H9 (cell line): Measurements from ENCODE around the gene AK5. TPM values are rescaled to one million over a fixed set of nuclear protein-coding genes. Genes with fewer than 3 reads are reported as not detected.

Experiments used
- DNase-seq: peaks from one replicate; pipeline ENCODE4 v3.0.0-alpha.2; 2017
- H2AFZ ChIP-seq: one replicate; pipeline ENCODE4 v1.6.1; 2013; ENCODE audit warnings: mild to moderate bottlenecking, low read length, control low read depth, moderate library complexity
- H2AK5ac ChIP-seq: 2 replicates; pipeline ENCODE4 v1.6.1; 2013; ENCODE audit warnings: low read length, control low read depth, mixed read lengths; ENCODE audit not compliant: insufficient read length
- H2BK120ac ChIP-seq: one replicate; pipeline ENCODE4 v1.6.1; 2013; ENCODE audit warnings: low read depth, mild to moderate bottlenecking, low read length, control low read depth, inconsistent platforms; ENCODE audit not compliant: poor library complexity, severe bottlenecking
- H2BK12ac ChIP-seq: 2 replicates; pipeline ENCODE4 v1.6.1; 2013; ENCODE audit warnings: low read length, control low read depth, mixed read lengths, low read depth; ENCODE audit not compliant: insufficient read length
- H2BK15ac ChIP-seq: 2 replicates; pipeline ENCODE4 v1.6.1; 2013; ENCODE audit warnings: low read depth, low read length, control low read depth
- H2BK20ac ChIP-seq: one replicate; pipeline ENCODE4 v1.6.1; 2013; ENCODE audit warnings: low read depth, mild to moderate bottlenecking, low read length, control low read depth, inconsistent platforms; ENCODE audit not compliant: poor library complexity, severe bottlenecking
- H2BK5ac ChIP-seq: 2 replicates; pipeline ENCODE4 v1.6.1; 2013; ENCODE audit warnings: low read length, control low read depth, mixed read lengths; ENCODE audit not compliant: insufficient read length
- H3K14ac ChIP-seq: 2 replicates; pipeline ENCODE4 v1.6.1; 2013; ENCODE audit warnings: low read length, control low read depth; ENCODE audit not compliant: insufficient read depth
- H3K18ac ChIP-seq: 2 replicates; pipeline ENCODE4 v1.6.1; 2013; ENCODE audit warnings: low read depth, mild to moderate bottlenecking, mixed read lengths, low read length, control low read depth; ENCODE audit not compliant: insufficient read length
- H3K23ac ChIP-seq: 2 replicates; pipeline ENCODE4 v1.6.1; 2013; ENCODE audit warnings: low read length, control low read depth, mixed read lengths, low read depth; ENCODE audit not compliant: insufficient read length
- H3K23me2 ChIP-seq: 2 replicates; pipeline ENCODE4 v1.6.1; 2013; ENCODE audit warnings: low read depth, mild to moderate bottlenecking, mixed read lengths, low read length, control low read depth; ENCODE audit not compliant: insufficient read length, poor library complexity, severe bottlenecking
- H3K27ac ChIP-seq: 2 replicates; pipeline ENCODE4 v1.5.1; 2013; ENCODE audit warnings: low read length, control low read depth, mixed read lengths, low read depth; ENCODE audit not compliant: insufficient read length
- H3K27me3 ChIP-seq: 2 replicates; pipeline ENCODE4 v1.6.1; 2013; ENCODE audit warnings: low read length, control low read depth, inconsistent platforms; ENCODE audit not compliant: insufficient read depth
- H3K4ac ChIP-seq: 2 replicates; pipeline ENCODE4 v1.6.1; 2013; ENCODE audit warnings: low read depth, mild to moderate bottlenecking, control low read depth, inconsistent platforms, low read length, moderate library complexity
- H3K4me1 ChIP-seq: 2 replicates; pipeline ENCODE4 v1.6.1; 2013; ENCODE audit warnings: low read length, control low read depth, inconsistent platforms; ENCODE audit not compliant: insufficient read depth
- H3K4me2 ChIP-seq: 2 replicates; pipeline ENCODE4 v1.6.1; 2013; ENCODE audit warnings: low read length, control low read depth, mixed read lengths; ENCODE audit not compliant: insufficient read length, insufficient read depth
- H3K56ac ChIP-seq: 2 replicates; pipeline ENCODE4 v1.6.1; 2013; ENCODE audit warnings: low read depth, mild to moderate bottlenecking, mixed read lengths, low read length, control low read depth; ENCODE audit not compliant: insufficient read length
- H3K79me1 ChIP-seq: 2 replicates; pipeline ENCODE4 v1.6.1; 2013; ENCODE audit warnings: low read depth, mild to moderate bottlenecking, moderate library complexity, low read length, control low read depth, inconsistent platforms; ENCODE audit not compliant: insufficient read depth, poor library complexity, severe bottlenecking
- H3K79me2 ChIP-seq: 2 replicates; pipeline ENCODE4 v1.6.1; 2013; ENCODE audit warnings: low read length, control low read depth, inconsistent platforms; ENCODE audit not compliant: insufficient read depth
- H3K9ac ChIP-seq: 2 replicates; pipeline ENCODE4 v1.6.1; 2013; ENCODE audit warnings: low read length, control low read depth, mixed read lengths; ENCODE audit not compliant: insufficient read length; ENCODE audit errors: extremely low read depth
- H3K9me3 ChIP-seq: one replicate; pipeline ENCODE4 v1.6.1; 2013; ENCODE audit warnings: low read depth, low read length, inconsistent platforms; ENCODE audit not compliant: control insufficient read depth
- H3T11ph ChIP-seq: one replicate; pipeline ENCODE4 v1.6.1; 2013; ENCODE audit warnings: mild to moderate bottlenecking, low read length, control low read depth, inconsistent platforms
- H4K20me1 ChIP-seq: one replicate; pipeline ENCODE4 v1.6.1; 2013; ENCODE audit not compliant: control insufficient read depth, insufficient read length, insufficient read depth
- H4K5ac ChIP-seq: 2 replicates; pipeline ENCODE4 v1.6.1; 2013; ENCODE audit warnings: low read depth, mild to moderate bottlenecking, mixed read lengths, low read length, control low read depth; ENCODE audit not compliant: insufficient read length
- H4K8ac ChIP-seq: replicated peaks from 2 replicates; pipeline ENCODE4 v1.6.1; 2013; ENCODE audit warnings: low read length, control low read depth, mixed read lengths, low read depth; ENCODE audit not compliant: insufficient read length
- H4K91ac ChIP-seq: 2 replicates; pipeline ENCODE4 v1.6.1; 2013; ENCODE audit warnings: low read depth, mild to moderate bottlenecking, moderate library complexity, mixed read lengths, low read length, control low read depth; ENCODE audit not compliant: insufficient read length
- H3K27ac Mint-ChIP-seq, 3 experiments: 2 replicates in 2 of 3; 3 replicates in 1 of 3; pipeline ENCODE4 v1.8.0; 2020 to 2021; ENCODE audit warnings: mixed read lengths in 3 of 3, mild to moderate bottlenecking in 1 of 3, moderate library complexity in 1 of 3
- H3K27me3 Mint-ChIP-seq: 2 replicates; pipeline ENCODE4 v1.8.0; 2021; ENCODE audit warnings: low read depth, mild to moderate bottlenecking, moderate library complexity, mixed read lengths
- H3K36me3 Mint-ChIP-seq, 3 experiments: 2 replicates in 2 of 3; 3 replicates in 1 of 3; pipeline ENCODE4 v1.8.0; 2020 to 2021; ENCODE audit warnings: low read depth in 3 of 3, mixed read lengths in 3 of 3; ENCODE audit not compliant: insufficient read depth in 1 of 3
- H3K4me1 Mint-ChIP-seq, 2 experiments: 2 replicates each; pipeline ENCODE4 v1.8.0; 2020; ENCODE audit warnings: mixed read lengths in 2 of 2
- H3K4me3 Mint-ChIP-seq, 2 experiments: 2 replicates in 1 of 2; 3 replicates in 1 of 2; pipeline ENCODE4 v1.8.0; 2020 to 2021; ENCODE audit warnings: mild to moderate bottlenecking in 2 of 2, mixed read lengths in 2 of 2, moderate library complexity in 1 of 2
- H3K9me3 Mint-ChIP-seq, 2 experiments: 2 replicates in 1 of 2; 3 replicates in 1 of 2; pipeline ENCODE4 v1.8.0; 2020; ENCODE audit warnings: mild to moderate bottlenecking in 2 of 2, mixed read lengths in 2 of 2, moderate library complexity in 1 of 2
- CTCF ChIP-seq: fragments of 200-600 bp; sonication (generic); conservative IDR thresholded peaks from 3 replicates; pipeline ENCODE4 v1.8.0; 2021; ENCODE audit warnings: antibody characterized with exemption, mild to moderate bottlenecking
- WGBS: extraction: QIAGEN DNeasy Blood & Tissue Kit; methylation state at CpG from one replicate; pipeline ENCODE4 v1.1.7; 2013; ENCODE audit warnings: missing lambda C conversion rate, low lambda C conversion rate, mixed read lengths; ENCODE audit not compliant: insufficient read length; ENCODE audit errors: extremely low coverage; 5-methylcytosine and 5-hydroxymethylcytosine counted together
- total RNA-seq: library from RNA; stranded (reverse); gene quantifications from 2 replicates; pipeline ENCODE4 v1.2.1, GENCODE V29; 2021

Gene AK5
- total RNA-seq, 1 experiment from 2014 or later, result 2.5 TPM

DNA sequence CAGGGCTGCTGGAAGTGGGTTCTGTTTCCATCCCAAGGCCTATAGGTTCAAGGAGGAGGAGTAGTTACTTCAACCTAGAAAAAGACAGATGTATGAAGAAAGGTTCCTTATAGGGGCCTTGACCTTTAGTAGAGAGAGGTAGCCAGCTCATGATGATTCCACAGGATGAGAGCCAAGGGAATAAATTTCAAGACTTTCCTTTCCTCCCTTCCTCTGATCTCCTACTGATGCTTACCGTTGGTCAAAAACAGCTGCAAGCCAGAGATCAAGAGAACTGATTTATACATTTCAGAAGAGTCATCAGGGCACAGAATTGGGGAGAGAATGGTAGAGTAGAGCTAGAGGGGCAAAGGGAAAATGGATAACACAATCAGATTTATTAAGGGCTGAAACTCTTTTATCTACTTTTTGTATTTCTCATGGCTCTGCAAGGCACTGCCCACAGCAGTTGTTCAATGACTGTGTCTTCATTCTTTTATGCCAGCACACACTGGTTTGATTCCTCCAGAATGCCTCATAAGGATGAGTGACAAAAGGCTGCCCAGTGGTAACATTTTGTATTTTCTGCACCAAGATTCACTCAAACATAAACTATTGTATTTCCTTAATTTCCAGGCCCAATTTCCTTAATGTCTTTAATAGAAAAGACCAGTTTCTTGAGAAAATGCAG is 37.4 kb downstream of the AK5 start:
- Histone ChIP-seq H3T11ph (no peak overlapping the region), H3K79me1 (no peaks in the 10 kb centered on the region), H4K20me1 (no peaks in the 10 kb centered on the region), H2AFZ (no peak overlapping the region), H3K23ac (no peak overlapping the region), H2BK5ac (no peak overlapping the region), H3K23me2 (no peaks in the 10 kb centered on the region), H2BK20ac (no peak overlapping the region), H2AK5ac (no peak overlapping the region), H3K56ac (no peak overlapping the region), H3K18ac (no peak overlapping the region), H3K9ac (no peak overlapping the region), H3K27ac (no peak overlapping the region), H4K8ac (no peak overlapping the region), H2BK15ac (no peak overlapping the region), H3K4me1 (no peaks in the 10 kb centered on the region), H3K14ac (no peak overlapping the region), H2BK12ac (no peak overlapping the region), H2BK120ac (no peak overlapping the region), H4K5ac (no peak overlapping the region), H3K27me3 (no peaks in the 10 kb centered on the region), H3K9me3 (no peaks in the 10 kb centered on the region), H4K91ac (no peak overlapping the region), H3K79me2 (no peaks in the 10 kb centered on the region), H3K4ac (no peak overlapping the region), H3K4me2 (no peak overlapping the region)
- Mint-ChIP-seq H3K9me3 (no peaks in the 10 kb centered on the region), H3K4me3 (no peak overlapping the region), H3K27ac (no peak overlapping the region), H3K27me3 (no peaks in the 10 kb centered on the region), H3K36me3 (no peaks in the 10 kb centered on the region), H3K4me1 (peaks cover 10 to 13% of the 10 kb centered on the region in 2 experiments)
- no peak for TF ChIP-seq CTCF
- no CpG with 5 or more reads among the region's 1 CpG for WGBS
- no peak for DNase-seq
